ENCODE results near the gene ERC1. TPM values are rescaled to one million over a fixed set of nuclear protein-coding genes. Genes with fewer than 3 reads are reported as not detected.

Gene ERC1
- total RNA-seq, 1 experiment from 2014 or later: 54.7 TPM

GRCh38 chr12:1501001-1501400, 510.0 kb downstream of the ERC1 start:
- DNase-seq (ENCODE audit: low spot score): no peak
- in situ Hi-C loops (cut with HindIII; ENCODE audit: low sequenced_read_pairs): no loop called here

- in situ Hi-C loops (cut with HindIII; ENCODE audit: low sequenced_read_pairs): no loop called here
- no peak for DNase-seq (ENCODE audit: low spot score)
These were observed 510.8 kb downstream of the ERC1 start for GRCh38 chr12:1501695-1502378.

- in situ Hi-C loops (cut with HindIII; ENCODE audit: low sequenced_read_pairs): no loop called here
- DNase-seq (ENCODE audit: low spot score): peak; percentile 30
These were observed 511.3 kb downstream of the ERC1 start for GRCh38 chr12:1502379-1502720.

GRCh38 chr12:1502831-1503230, 511.8 kb downstream of the ERC1 start:
- in situ Hi-C loops (cut with HindIII; ENCODE audit: low sequenced_read_pairs): no loop called here
- no peak for DNase-seq (ENCODE audit: low spot score)

GRCh38 chr12:1503281-1503711, 512.3 kb downstream of the ERC1 start:
- in situ Hi-C loops (cut with HindIII; ENCODE audit: low sequenced_read_pairs): no loop called here
- DNase-seq (ENCODE audit: low spot score): no peak

GRCh38 chr12:1504304-1504894, 513.4 kb downstream of the ERC1 start:
- no peak for DNase-seq (ENCODE audit: low spot score)
- in situ Hi-C loops (cut with HindIII; ENCODE audit: low sequenced_read_pairs): no loop called here

GRCh38 chr12:1504895-1505311, 513.9 kb downstream of the ERC1 start:
- no peak for DNase-seq (ENCODE audit: low spot score)
- in situ Hi-C loops (cut with HindIII; ENCODE audit: low sequenced_read_pairs): no loop called here

- in situ Hi-C loops (cut with HindIII; ENCODE audit: low sequenced_read_pairs): no loop called here
- no peak for DNase-seq (ENCODE audit: low spot score)
These were observed 514.6 kb downstream of the ERC1 start for GRCh38 chr12:1505576-1505975.

GRCh38 chr12:1507308-1507707, 516.3 kb downstream of the ERC1 start:
- DNase-seq (ENCODE audit: low spot score): no peak

GRCh38 chr12:1509413-1510052, 518.5 kb downstream of the ERC1 start:
- DNase-seq (ENCODE audit: low spot score): no peak
- in situ Hi-C loops (cut with HindIII; ENCODE audit: low sequenced_read_pairs): no loop called here

More at GRCh38 chr12:1507308-1507707, 516.3 kb downstream of the ERC1 start:
- in situ Hi-C loops (cut with HindIII; ENCODE audit: low sequenced_read_pairs): no loop called here

- no peak for DNase-seq (ENCODE audit: low spot score)
- in situ Hi-C loops (cut with HindIII; ENCODE audit: low sequenced_read_pairs): no loop called here
These were observed 519.2 kb downstream of the ERC1 start for GRCh38 chr12:1510056-1510812.

- in situ Hi-C loops (cut with HindIII; ENCODE audit: low sequenced_read_pairs): no loop called here
- no peak for DNase-seq (ENCODE audit: low spot score)
These were observed 524.0 kb downstream of the ERC1 start for GRCh38 chr12:1515010-1515409.

GRCh38 chr12:1515428-1515827, 524.4 kb downstream of the ERC1 start:
- in situ Hi-C loops (cut with HindIII; ENCODE audit: low sequenced_read_pairs): no loop called here
- no peak for DNase-seq (ENCODE audit: low spot score)

GRCh38 chr12:1517007-1517406, 526.0 kb downstream of the ERC1 start:
- no peak for DNase-seq (ENCODE audit: low spot score)
- in situ Hi-C loops (cut with HindIII; ENCODE audit: low sequenced_read_pairs): no loop called here

- in situ Hi-C loops (cut with HindIII; ENCODE audit: low sequenced_read_pairs): no loop called here
- DNase-seq (ENCODE audit: low spot score): no peak
These were observed 526.9 kb downstream of the ERC1 start for GRCh38 chr12:1517734-1518525.

- in situ Hi-C loops (cut with HindIII; ENCODE audit: low sequenced_read_pairs): no loop called here
- DNase-seq (ENCODE audit: low spot score): no peak
These were observed 527.8 kb downstream of the ERC1 start for GRCh38 chr12:1518591-1519516.

GRCh38 chr12:1519642-1520041, 528.6 kb downstream of the ERC1 start:
- in situ Hi-C loops (cut with HindIII; ENCODE audit: low sequenced_read_pairs): no loop called here
- DNase-seq (ENCODE audit: low spot score): no peak

- DNase-seq (ENCODE audit: low spot score): no peak
- in situ Hi-C loops (cut with HindIII; ENCODE audit: low sequenced_read_pairs): no loop called here
These were observed 532.0 kb downstream of the ERC1 start for GRCh38 chr12:1523046-1523445.

Data from G401 (cell line).